ENCODE measurements around the gene ELAVL3.

ELAVL3 gene

DNA sequence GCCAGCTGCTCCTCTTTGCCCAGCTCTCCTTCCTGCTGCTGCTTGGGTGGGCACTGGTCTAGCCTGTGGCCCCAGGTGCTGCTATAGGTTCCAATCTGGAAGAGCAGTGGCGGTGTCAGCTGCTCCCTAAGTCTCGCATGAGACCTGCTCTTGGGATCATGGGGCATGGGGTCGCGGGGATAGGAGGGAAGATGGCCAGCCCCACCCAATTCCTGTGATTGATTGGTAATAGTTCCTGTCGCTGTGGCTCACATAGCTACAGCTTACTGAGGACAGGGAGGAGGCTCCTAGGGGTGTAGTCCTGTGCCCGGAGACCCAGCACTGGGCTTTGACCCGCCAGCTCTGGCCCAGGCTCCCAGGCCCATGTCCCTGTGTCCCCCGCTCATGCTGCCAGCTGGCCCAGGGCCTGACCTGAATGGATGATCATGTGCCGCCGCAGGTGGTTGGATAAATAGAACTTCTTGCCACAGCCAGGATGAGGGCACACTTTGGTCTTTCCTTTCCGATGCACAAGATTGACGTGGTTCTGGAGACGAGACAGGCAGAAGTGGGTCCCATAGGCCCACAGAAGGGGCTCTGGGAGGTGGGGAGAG is 4.5 kb upstream of the ELAVL3 start:
- Histone ChIP-seq H3K4me2 (no peak overlapping the region), H3K27ac (no peak overlapping the region), H4K20me1 (ENCODE audit: insufficient read depth) (no peaks in the 10 kb centered on the region), H2AFZ (ENCODE audit: low read depth) (no peak overlapping the region), H3K4me1 (ENCODE audit: low read depth, poor library complexity, severe bottlenecking) (peaks cover 4% of the 10 kb centered on the region), H3K9ac (no peak overlapping the region), H3K36me3 (ENCODE audit: insufficient read depth) (no peaks in the 10 kb centered on the region), H3K4me3 (IDR thresholded peaks at IDR 0.05; ENCODE audit: insufficient read depth, low read depth, low read length) (no peak overlapping the region), H3K27me3 (ENCODE audit: insufficient read depth, low read depth) (no peaks in the 10 kb centered on the region), H3K79me2 (ENCODE audit: insufficient read depth, low read depth) (no peaks in the 10 kb centered on the region)
- TF ChIP-seq, protein P1, sequence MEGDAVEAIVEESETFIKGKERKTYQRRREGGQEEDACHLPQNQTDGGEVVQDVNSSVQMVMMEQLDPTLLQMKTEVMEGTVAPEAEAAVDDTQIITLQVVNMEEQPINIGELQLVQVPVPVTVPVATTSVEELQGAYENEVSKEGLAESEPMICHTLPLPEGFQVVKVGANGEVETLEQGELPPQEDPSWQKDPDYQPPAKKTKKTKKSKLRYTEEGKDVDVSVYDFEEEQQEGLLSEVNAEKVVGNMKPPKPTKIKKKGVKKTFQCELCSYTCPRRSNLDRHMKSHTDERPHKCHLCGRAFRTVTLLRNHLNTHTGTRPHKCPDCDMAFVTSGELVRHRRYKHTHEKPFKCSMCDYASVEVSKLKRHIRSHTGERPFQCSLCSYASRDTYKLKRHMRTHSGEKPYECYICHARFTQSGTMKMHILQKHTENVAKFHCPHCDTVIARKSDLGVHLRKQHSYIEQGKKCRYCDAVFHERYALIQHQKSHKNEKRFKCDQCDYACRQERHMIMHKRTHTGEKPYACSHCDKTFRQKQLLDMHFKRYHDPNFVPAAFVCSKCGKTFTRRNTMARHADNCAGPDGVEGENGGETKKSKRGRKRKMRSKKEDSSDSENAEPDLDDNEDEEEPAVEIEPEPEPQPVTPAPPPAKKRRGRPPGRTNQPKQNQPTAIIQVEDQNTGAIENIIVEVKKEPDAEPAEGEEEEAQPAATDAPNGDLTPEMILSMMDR (conservative IDR thresholded peaks at IDR 0.05; ENCODE audit: low read depth, low read length) = no peak

DNA sequence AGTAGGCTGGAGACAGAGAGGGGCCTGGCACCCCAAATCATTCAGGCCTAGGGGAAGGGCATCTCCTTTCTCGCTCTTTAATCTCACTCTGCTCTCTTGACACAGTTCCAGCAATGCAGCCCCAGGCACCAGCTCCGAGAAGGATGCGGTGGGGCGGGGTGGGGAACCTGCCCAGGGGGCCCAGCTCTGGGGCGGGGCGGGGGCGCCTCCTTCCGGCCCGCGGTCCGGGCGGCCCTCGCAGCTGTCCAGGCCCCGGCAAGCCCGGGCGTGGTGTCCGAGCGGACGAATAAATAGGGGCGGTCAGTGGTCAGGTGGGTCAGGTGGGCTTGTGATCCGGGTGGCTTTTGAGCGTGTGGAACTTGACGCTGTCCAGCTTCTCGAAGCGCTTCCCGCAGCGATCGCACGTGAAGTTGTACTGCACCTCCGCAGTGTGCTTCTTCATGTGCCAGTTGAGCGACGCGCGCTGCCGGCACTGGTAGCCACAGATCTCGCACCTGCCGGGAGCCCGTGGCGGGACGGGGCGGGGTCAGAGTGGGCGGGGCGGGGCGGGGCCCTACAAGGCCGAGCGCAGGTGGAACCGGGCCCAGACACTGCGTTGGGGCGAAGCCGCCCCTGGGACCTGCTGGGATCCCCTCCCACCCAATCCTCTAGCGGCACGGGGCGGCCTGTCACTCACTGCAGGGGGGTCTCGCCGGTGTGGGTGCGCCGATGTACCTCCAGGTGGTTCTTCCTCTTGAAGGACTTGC is 2.7 kb upstream of the ELAVL3 start:
- H3K79me2 ChIP-seq (ENCODE audit: insufficient read depth, low read depth) = no peaks in the 10 kb centered on the region
- no peak overlapping the region for H2AFZ ChIP-seq (ENCODE audit: low read depth)
- H4K20me1 ChIP-seq (ENCODE audit: insufficient read depth) = no peaks in the 10 kb centered on the region
- peaks cover 4% of the 10 kb centered on the region for H3K4me1 ChIP-seq (ENCODE audit: low read depth, poor library complexity, severe bottlenecking)
- H3K4me3 ChIP-seq (IDR thresholded peaks at IDR 0.05; ENCODE audit: insufficient read depth, low read depth, low read length) = no peak overlapping the region
- no peaks in the 10 kb centered on the region for H3K36me3 ChIP-seq (ENCODE audit: insufficient read depth)
- no peak overlapping the region; the same call in 1 of the 2 replicates for H3K4me2 ChIP-seq
- TF ChIP-seq, protein P1 (conservative IDR thresholded peaks at IDR 0.05; ENCODE audit: low read depth, low read length) = no peak
- H3K27me3 ChIP-seq (ENCODE audit: insufficient read depth, low read depth) = no peaks in the 10 kb centered on the region
- H3K27ac ChIP-seq = no peak overlapping the region
- no peak overlapping the region for H3K9ac ChIP-seq

DNA sequence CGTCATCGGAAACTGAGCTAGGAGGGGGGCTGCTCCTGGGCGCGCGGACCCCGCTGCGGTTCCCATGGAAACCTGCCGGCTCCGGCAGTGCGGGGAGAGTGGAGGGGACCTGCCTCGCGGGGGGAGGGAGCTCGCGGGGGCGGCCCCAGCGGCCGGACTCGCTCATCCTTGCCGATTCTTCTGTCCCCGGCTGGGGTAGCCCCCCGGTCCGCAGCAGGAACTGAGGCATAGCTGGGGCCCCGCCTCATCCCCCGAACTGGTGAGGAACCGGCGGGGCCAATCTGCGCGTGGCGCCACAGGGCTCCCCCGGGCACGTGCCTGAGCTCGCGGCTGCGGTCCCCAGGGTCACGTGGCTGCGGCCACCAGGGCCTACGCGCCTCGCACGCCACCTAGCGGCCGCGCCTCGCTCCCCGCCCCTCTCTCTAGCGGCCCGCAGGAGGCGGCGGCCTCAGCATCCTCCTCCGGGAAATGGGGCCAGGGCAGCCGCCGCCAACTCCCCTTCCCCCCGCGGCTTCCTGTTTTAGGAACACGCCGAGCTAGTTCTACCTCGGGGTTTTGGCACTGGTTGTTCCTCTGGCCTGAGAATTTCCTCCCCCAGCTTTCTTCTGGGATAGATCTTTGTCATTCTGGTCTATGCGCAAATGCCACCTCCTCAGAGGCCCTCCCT is 1.7 kb upstream of the ELAVL3 start:
- Histone ChIP-seq H3K27ac (no peak overlapping the region), H3K79me2 (ENCODE audit: insufficient read depth, low read depth) (no peaks in the 10 kb centered on the region), H4K20me1 (ENCODE audit: insufficient read depth) (no peaks in the 10 kb centered on the region), H3K36me3 (ENCODE audit: insufficient read depth) (no peaks in the 10 kb centered on the region), H2AFZ (ENCODE audit: low read depth) (0 out of 2 replicates have a peak overlapping the region, but pooled peaks have one; percentile 26), H3K4me2 (peak overlapping the region; percentile 33), H3K4me3 (IDR thresholded peaks at IDR 0.05; ENCODE audit: insufficient read depth, low read depth, low read length) (no peak overlapping the region), H3K4me1 (ENCODE audit: low read depth, poor library complexity, severe bottlenecking) (peaks cover 4% of the 10 kb centered on the region), H3K27me3 (ENCODE audit: insufficient read depth, low read depth) (no peaks in the 10 kb centered on the region), H3K9ac (peak overlapping the region; percentile 35; the same call in 1 of the 2 replicates)
- TF ChIP-seq, protein P1 (conservative IDR thresholded peaks at IDR 0.05; ENCODE audit: low read depth, low read length) = peak; percentile 54

DNA sequence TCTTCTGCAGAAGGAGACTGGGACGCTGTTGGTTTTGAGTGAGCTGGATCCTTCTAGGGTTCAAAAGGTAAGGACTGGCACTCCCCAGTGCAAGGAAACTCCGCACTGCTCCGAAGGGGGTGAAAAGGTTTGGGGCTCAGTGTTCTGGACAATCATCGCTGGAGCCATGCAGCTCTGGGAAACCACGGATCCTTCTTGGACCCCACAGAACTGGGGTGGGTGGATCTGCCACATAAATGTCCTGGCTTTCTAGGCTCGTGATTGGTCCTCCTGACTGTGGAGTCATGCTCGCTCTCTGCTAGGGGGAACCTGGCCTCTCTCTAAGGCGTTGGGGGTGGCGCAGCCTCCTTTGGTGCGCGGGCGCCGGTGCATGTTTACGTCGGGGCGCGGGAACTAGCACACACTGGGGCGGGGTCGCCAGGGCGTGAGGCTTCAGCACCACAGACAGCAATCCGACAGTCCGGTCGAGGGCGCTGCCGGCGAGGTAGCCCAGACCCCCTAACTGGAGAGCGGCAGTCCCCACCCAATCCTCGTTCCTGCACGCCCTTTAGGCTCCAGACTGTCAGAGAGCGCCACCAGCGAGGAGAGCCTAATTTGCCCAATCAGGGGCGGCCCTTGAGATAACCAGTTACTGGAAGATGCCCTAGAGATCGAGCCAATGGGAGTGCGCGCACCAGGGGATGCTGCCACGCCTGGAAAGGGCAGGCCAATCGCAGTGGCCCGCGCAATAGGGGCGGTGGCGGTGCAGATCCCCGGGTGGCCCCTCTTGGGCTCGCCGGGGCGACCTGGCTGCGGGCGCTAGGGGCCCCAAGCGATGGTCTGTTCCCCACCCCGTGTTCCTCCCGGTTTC is 913 bp upstream of the ELAVL3 start:
- Histone ChIP-seq H2AFZ (ENCODE audit: low read depth) (0 out of 2 replicates have a peak overlapping the region, but pooled peaks have one; percentile 26), H3K27me3 (ENCODE audit: insufficient read depth, low read depth) (no peaks in the 10 kb centered on the region), H3K36me3 (ENCODE audit: insufficient read depth) (no peaks in the 10 kb centered on the region), H3K9ac (no peak overlapping the region; the same call in 1 of the 2 replicates), H3K4me3 (IDR thresholded peaks at IDR 0.05; ENCODE audit: insufficient read depth, low read depth, low read length) (no peak overlapping the region), H4K20me1 (ENCODE audit: insufficient read depth) (no peaks in the 10 kb centered on the region), H3K79me2 (ENCODE audit: insufficient read depth, low read depth) (no peaks in the 10 kb centered on the region), H3K27ac (no peak overlapping the region), H3K4me1 (ENCODE audit: low read depth, poor library complexity, severe bottlenecking) (peaks cover 4% of the 10 kb centered on the region), H3K4me2 (peak overlapping the region; percentile 33; the same call in 1 of the 2 replicates)
- TF ChIP-seq, protein P1 (conservative IDR thresholded peaks at IDR 0.05; ENCODE audit: low read depth, low read length) = no peak

Measured in KMS-11 (cell line).